ENCODE results near the gene SUSD4. TPM values are rescaled to one million over a fixed set of nuclear protein-coding genes. Genes with fewer than 3 reads are reported as not detected.

Gene SUSD4
- total RNA-seq, 2 donors from 2014 or later = 0.58 to 0.92 TPM

DNA sequence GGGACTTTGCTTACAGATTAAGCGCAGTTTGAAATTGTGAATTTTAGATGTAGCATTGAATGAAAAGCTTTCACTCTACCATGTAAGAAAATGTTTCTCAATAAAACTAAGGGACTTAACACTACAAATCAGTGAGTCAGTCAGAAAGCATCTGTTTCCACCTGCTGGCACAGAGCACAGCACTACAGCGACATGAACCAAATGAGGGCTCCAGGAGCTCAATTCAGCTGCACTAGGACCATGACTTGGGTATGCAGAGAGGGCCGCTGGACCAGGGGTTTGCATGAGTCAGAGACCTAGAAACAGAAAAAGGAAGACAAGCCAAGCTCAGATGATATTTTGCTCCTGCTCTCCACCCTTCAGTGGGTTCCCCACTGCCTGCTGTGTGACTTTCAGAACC lies 5.2 kb downstream of the SUSD4 start:
- peaks cover 3% of the 10 kb centered on the region for H3K4me1 ChIP-seq (ENCODE audit: control insufficient read depth, insufficient read depth, low read length)
- peak; percentile 62 for DNase-seq
- H3K36me3 ChIP-seq (ENCODE audit: control insufficient read depth, insufficient read depth, low read length) = no peaks in the 10 kb centered on the region
- Mint-ChIP-seq H3K27me3 (ENCODE audit: insufficient read depth) (peaks cover 58% of the 10 kb centered on the region), H3K27ac (no peak overlapping the region), H3K4me1 (peaks cover 25% of the 10 kb centered on the region), H3K9me3 (no peaks in the 10 kb centered on the region), H3K36me3 (ENCODE audit: low read depth) (no peaks in the 10 kb centered on the region), H3K4me3 (no peak overlapping the region)
- no peaks in the 10 kb centered on the region for H3K9me3 ChIP-seq (ENCODE audit: control insufficient read depth, low read length)
- H3K27me3 ChIP-seq (ENCODE audit: control insufficient read depth, insufficient read depth, low read length, poor library complexity, severe bottlenecking) = peaks cover 51% of the 10 kb centered on the region
- no peak overlapping the region for H3K4me3 ChIP-seq (ENCODE audit: low read length)
- no peak overlapping the region for H3K9ac ChIP-seq (ENCODE audit: extremely low read depth, low read length, poor library complexity, severe bottlenecking)
- WGBS, 2 experiments (ENCODE audit: insufficient coverage in 1 of 2, insufficient read length in 1 of 2) = 52 to 70% methylated on average over 2 to 3 of the region's 3 CpGs
- H3K27ac ChIP-seq (ENCODE audit: low read depth, low read length) = no peak overlapping the region
- TF ChIP-seq, protein P1, sequence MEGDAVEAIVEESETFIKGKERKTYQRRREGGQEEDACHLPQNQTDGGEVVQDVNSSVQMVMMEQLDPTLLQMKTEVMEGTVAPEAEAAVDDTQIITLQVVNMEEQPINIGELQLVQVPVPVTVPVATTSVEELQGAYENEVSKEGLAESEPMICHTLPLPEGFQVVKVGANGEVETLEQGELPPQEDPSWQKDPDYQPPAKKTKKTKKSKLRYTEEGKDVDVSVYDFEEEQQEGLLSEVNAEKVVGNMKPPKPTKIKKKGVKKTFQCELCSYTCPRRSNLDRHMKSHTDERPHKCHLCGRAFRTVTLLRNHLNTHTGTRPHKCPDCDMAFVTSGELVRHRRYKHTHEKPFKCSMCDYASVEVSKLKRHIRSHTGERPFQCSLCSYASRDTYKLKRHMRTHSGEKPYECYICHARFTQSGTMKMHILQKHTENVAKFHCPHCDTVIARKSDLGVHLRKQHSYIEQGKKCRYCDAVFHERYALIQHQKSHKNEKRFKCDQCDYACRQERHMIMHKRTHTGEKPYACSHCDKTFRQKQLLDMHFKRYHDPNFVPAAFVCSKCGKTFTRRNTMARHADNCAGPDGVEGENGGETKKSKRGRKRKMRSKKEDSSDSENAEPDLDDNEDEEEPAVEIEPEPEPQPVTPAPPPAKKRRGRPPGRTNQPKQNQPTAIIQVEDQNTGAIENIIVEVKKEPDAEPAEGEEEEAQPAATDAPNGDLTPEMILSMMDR (conservative IDR thresholded peaks at IDR 0.05) = peak; percentile 56

DNA sequence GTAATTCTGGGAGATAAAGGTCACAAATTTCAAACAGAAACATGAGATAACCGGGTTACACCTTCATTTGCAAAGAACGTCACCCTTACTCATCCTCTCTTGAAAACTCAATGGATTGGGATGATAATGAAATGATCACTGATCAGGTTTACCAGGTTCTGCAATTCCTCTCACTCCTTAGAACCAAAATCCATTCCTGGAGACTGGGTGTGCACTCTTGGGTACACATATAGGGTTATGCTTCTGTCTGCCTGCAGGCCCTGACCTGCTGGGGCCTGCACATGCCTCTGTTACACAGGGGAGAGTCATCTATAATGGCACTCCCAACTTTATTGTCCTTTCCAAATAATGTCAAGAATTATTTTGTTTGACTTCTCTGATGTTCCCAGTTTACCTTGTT lies 8.3 kb downstream of the SUSD4 start:
- H3K9me3 Mint-ChIP-seq = no peaks in the 10 kb centered on the region
- WGBS, 2 experiments (ENCODE audit: insufficient coverage in 1 of 2, insufficient read length in 1 of 2) = 93% methylated on average over 2 of the region's 2 CpGs; no CpG with 5 or more reads in 1 of the 2 experiments
- Histone ChIP-seq H3K9me3 (ENCODE audit: control insufficient read depth, low read length) (no peaks in the 10 kb centered on the region), H3K4me3 (ENCODE audit: low read length) (no peak overlapping the region), H3K27ac (ENCODE audit: low read depth, low read length) (no peak overlapping the region), H3K4me1 (ENCODE audit: control insufficient read depth, insufficient read depth, low read length) (peaks cover 3% of the 10 kb centered on the region), H3K9ac (ENCODE audit: extremely low read depth, low read length, poor library complexity, severe bottlenecking) (no peak overlapping the region), H3K36me3 (ENCODE audit: control insufficient read depth, insufficient read depth, low read length) (no peaks in the 10 kb centered on the region), H3K27me3 (ENCODE audit: control insufficient read depth, insufficient read depth, low read length, poor library complexity, severe bottlenecking) (peaks cover 21% of the 10 kb centered on the region)
- peaks cover 24% of the 10 kb centered on the region for H3K4me1 Mint-ChIP-seq
- peaks cover 45% of the 10 kb centered on the region for H3K27me3 Mint-ChIP-seq (ENCODE audit: insufficient read depth)
- no peaks in the 10 kb centered on the region for H3K36me3 Mint-ChIP-seq (ENCODE audit: low read depth)
- H3K27ac Mint-ChIP-seq = no peak overlapping the region
- no peak for DNase-seq
- TF ChIP-seq, protein P1 (conservative IDR thresholded peaks at IDR 0.05) = no peak
- no peak overlapping the region for H3K4me3 Mint-ChIP-seq

DNA sequence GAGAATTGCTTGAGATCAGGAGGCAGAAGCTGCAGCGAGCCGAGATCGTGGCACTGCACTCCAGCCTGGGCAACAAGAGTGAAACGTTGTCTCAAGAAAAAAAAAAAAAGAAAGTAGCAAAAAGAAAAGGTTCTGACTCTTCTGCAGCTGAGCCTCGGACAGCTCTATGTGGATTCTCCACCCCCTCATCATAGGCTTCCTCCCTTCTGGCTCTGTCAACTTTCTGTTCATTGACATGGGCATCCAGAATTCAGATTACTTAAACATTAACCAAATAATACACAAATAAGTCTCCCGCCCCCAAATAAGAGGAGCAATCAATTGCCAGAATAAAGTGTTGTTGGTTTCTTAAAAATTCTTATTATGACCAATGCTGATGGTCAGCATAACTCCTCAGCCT lies 10.0 kb downstream of the SUSD4 start:
- Mint-ChIP-seq H3K27me3 (ENCODE audit: insufficient read depth) (peaks cover 27% of the 10 kb centered on the region), H3K4me3 (no peak overlapping the region)
- TF ChIP-seq, protein P1 (conservative IDR thresholded peaks at IDR 0.05) = no peak

More for the DNA sequence above, 10.0 kb downstream of the SUSD4 start:
- Histone ChIP-seq H3K4me3 (ENCODE audit: low read length) (no peak overlapping the region), H3K36me3 (ENCODE audit: control insufficient read depth, insufficient read depth, low read length) (no peaks in the 10 kb centered on the region), H3K27ac (ENCODE audit: low read depth, low read length) (no peak overlapping the region), H3K9me3 (ENCODE audit: control insufficient read depth, low read length) (no peaks in the 10 kb centered on the region), H3K9ac (ENCODE audit: extremely low read depth, low read length, poor library complexity, severe bottlenecking) (no peak overlapping the region), H3K4me1 (ENCODE audit: control insufficient read depth, insufficient read depth, low read length) (peaks cover 3% of the 10 kb centered on the region), H3K27me3 (ENCODE audit: control insufficient read depth, insufficient read depth, low read length, poor library complexity, severe bottlenecking) (peaks cover 6% of the 10 kb centered on the region)
- Mint-ChIP-seq H3K4me1 (peaks cover 24% of the 10 kb centered on the region), H3K27ac (no peak overlapping the region), H3K9me3 (no peaks in the 10 kb centered on the region), H3K36me3 (ENCODE audit: low read depth) (no peaks in the 10 kb centered on the region)
- 72 to 96% methylated on average over 4 to 6 of the region's 6 CpGs for WGBS, 2 experiments (ENCODE audit: insufficient coverage in 1 of 2, insufficient read length in 1 of 2)
- DNase-seq = no peak
